A673 (cell line): Measurements from ENCODE around the gene WDFY4. TPM values are rescaled to one million over a fixed set of nuclear protein-coding genes. Genes with fewer than 3 reads are reported as not detected.

ENCODE experiments used
- BruUV-seq: library from RNA; stranded (reverse); fragments of 400-500 nt; replicated peaks from 2 replicates; lab custom pipeline; 2021; lab: Mats Ljungman, UMichigan
- CTCF ChIA-PET: fragments of 300-600 bp; sonication (Branson Sonifier 250); formaldehyde crosslinking; loops from one replicate; lab custom pipeline; 2022; ENCODE audit warnings: antibody characterized with exemption; lab: Charles Lee
- POLR2A ChIA-PET: fragments of 300-600 bp; sonication (Branson Sonifier 250); formaldehyde crosslinking; loops from one replicate; lab custom pipeline; 2022; ENCODE audit warnings: antibody characterized with exemption; ENCODE audit not compliant: low non-redundant PET; lab: Charles Lee
- DNase-seq: peaks from one replicate; pipeline ENCODE4 v3.0.0-alpha.2; 2015; ENCODE audit warnings: low spot score
- H3K27ac ChIP-seq: fragments of 200-600 bp; sonication (generic); 2 replicates; pipeline ENCODE4 v1.5.1; 2016; ENCODE audit warnings: mixed run types, low read depth, mild to moderate bottlenecking, mixed read lengths, antibody characterized with exemption, low read length; ENCODE audit not compliant: poor library complexity, severe bottlenecking
- H3K27me3 ChIP-seq: fragments of 200-600 bp; sonication (generic); replicated peaks from 2 replicates; pipeline ENCODE4 v1.6.1; 2017; ENCODE audit warnings: mixed run types, low read depth, mild to moderate bottlenecking, mixed read lengths, antibody characterized with exemption, low read length; ENCODE audit not compliant: insufficient read depth, poor library complexity
- H3K36me3 ChIP-seq: fragments of 200-600 bp; sonication (generic); 2 replicates; pipeline ENCODE4 v1.6.1; 2016; ENCODE audit warnings: mixed run types, mild to moderate bottlenecking, mixed read lengths, antibody characterized with exemption, low read length; ENCODE audit not compliant: insufficient read depth, poor library complexity, severe bottlenecking
- H3K4me1 ChIP-seq: fragments of 200-600 bp; sonication (generic); 2 replicates; pipeline ENCODE4 v1.6.1; 2017; ENCODE audit warnings: mixed run types, mild to moderate bottlenecking, mixed read lengths, antibody characterized with exemption, low read length; ENCODE audit not compliant: insufficient read depth, poor library complexity, severe bottlenecking
- H3K4me3 ChIP-seq: fragments of 200-600 bp; sonication (generic); 2 replicates; pipeline ENCODE4 v1.5.1; 2016; ENCODE audit warnings: low read depth, mixed run types, mild to moderate bottlenecking, mixed read lengths, low read length; ENCODE audit not compliant: poor library complexity, severe bottlenecking
- H3K9me3 ChIP-seq: fragments of 200-600 bp; sonication (generic); 2 replicates; pipeline ENCODE4 v1.6.1; 2016; ENCODE audit warnings: mixed run types, low read depth, mild to moderate bottlenecking, mixed read lengths, antibody characterized with exemption, low read length; ENCODE audit not compliant: poor library complexity, severe bottlenecking
- CTCF ChIP-seq: fragments of 300-800, 200-600 bp; sonication (generic); conservative IDR thresholded peaks from 2 replicates; pipeline ENCODE4 v1.5.1; 2017; ENCODE audit warnings: low read depth, mild to moderate bottlenecking, antibody characterized with exemption, low read length, moderate library complexity, mixed read lengths
- EZH2 ChIP-seq: fragments of 200-600 bp; sonication (generic); IDR thresholded peaks from 2 replicates; pipeline ENCODE4 v1.6.1; 2017; ENCODE audit warnings: borderline replicate concordance, low read depth, mild to moderate bottlenecking, mixed read lengths, antibody characterized with exemption, low read length; ENCODE audit not compliant: poor library complexity, severe bottlenecking
- intact Hi-C: fragments of 100-400 bp; cut with micrococcal nuclease; formaldehyde crosslinking; loops from one replicate; pipeline ENCODE4 v1.10.0; 2022; ENCODE audit not compliant: unreplicated experiment
- total RNA-seq: library from RNA; stranded (reverse); gene quantifications from 2 replicates; pipeline ENCODE4 v1.2.3, GENCODE V29; 2021

WDFY4 gene
- total RNA-seq, 1 experiment from 2014 or later, result not detected

DNA sequence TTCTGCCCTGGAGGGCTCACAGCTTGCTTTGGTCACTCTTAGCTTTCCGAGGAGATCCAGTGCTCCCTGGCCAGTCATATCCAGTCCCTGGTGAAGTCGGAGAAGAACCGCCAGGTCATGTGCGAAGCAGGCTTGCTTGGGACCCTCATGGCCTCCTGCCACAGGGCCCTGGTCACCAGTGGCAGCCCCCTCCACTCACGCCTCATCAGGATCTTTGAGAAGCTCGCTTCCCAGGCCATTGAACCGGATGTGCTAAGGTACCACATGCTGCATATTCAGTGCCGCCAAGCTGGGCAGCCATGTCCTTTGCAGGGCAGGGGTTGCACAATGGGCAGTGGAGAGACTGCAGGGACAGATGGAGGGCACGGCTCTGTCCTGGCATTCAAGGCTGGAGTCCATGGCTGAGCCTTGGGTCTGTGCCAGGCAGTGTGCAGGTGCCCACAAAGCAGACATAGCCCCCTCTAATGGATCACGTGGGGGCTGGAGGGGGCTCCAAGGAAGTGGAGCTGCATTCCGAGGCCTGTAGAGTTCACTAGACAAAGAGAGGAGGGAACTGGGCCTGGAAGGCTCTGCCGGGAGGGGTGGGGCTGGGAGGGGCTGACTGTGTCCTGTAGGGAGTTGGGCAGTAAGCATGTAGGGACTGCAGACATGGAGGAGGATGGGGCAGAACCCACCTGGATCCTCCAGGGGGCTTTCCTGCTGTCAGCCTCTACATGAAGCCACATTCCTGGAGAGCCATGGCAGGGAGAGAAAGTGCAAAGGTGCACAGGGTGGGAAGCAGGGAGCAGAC lies 89.9 kb downstream of the WDFY4 start:
- TF ChIP-seq EZH2, result no peak
- TF ChIP-seq CTCF, result no peak
- Histone ChIP-seq H3K27me3 (no peaks in the 10 kb centered on the region), H3K27ac (no peak overlapping the region), H3K4me1 (no peaks in the 10 kb centered on the region), H3K9me3 (no peaks in the 10 kb centered on the region), H3K4me3 (no peak overlapping the region), H3K36me3 (no peaks in the 10 kb centered on the region)
- ChIA-PET CTCF (no interaction called here), POLR2A (no interaction called here)
- intact Hi-C loops, result no loop called here
- DNase-seq, result no peak
- no TSS peak for BruUV-seq

- Histone ChIP-seq H3K4me1 (no peaks in the 10 kb centered on the region), H3K9me3 (no peaks in the 10 kb centered on the region), H3K27ac (no peak overlapping the region), H3K27me3 (no peaks in the 10 kb centered on the region), H3K36me3 (no peaks in the 10 kb centered on the region), H3K4me3 (no peak overlapping the region)
- TF ChIP-seq EZH2 (no peak), CTCF (no peak)
- no TSS peak for BruUV-seq
- no peak for DNase-seq
- ChIA-PET CTCF (no interaction called here), POLR2A (no interaction called here)
- intact Hi-C loops, result no loop called here
Observed at GRCh38 chr10:48775206-48775517, 90.5 kb downstream of the WDFY4 start.

GRCh38 chr10:48776005-48776522 lies 91.4 kb downstream of the WDFY4 start:
- ChIA-PET POLR2A (no interaction called here), CTCF (no interaction called here)
- no peaks in the 10 kb centered on the region for H3K4me1 ChIP-seq
- H3K36me3 ChIP-seq, result no peaks in the 10 kb centered on the region
- no peak for DNase-seq
- BruUV-seq, result no TSS peak
- H3K27ac ChIP-seq, result no peak overlapping the region
- intact Hi-C loops, result no loop called here
- TF ChIP-seq CTCF (no peak), EZH2 (no peak)
- no peaks in the 10 kb centered on the region for H3K9me3 ChIP-seq
- H3K27me3 ChIP-seq, result no peaks in the 10 kb centered on the region
- H3K4me3 ChIP-seq, result no peak overlapping the region
